ENCODE data around the gene STRA6.
"Not testable (repeated sequence)": the region's sequence is repeated elsewhere in the genome, so short reads cannot be mapped to it uniquely, and the experiment has no call there.

Gene STRA6

DNA sequence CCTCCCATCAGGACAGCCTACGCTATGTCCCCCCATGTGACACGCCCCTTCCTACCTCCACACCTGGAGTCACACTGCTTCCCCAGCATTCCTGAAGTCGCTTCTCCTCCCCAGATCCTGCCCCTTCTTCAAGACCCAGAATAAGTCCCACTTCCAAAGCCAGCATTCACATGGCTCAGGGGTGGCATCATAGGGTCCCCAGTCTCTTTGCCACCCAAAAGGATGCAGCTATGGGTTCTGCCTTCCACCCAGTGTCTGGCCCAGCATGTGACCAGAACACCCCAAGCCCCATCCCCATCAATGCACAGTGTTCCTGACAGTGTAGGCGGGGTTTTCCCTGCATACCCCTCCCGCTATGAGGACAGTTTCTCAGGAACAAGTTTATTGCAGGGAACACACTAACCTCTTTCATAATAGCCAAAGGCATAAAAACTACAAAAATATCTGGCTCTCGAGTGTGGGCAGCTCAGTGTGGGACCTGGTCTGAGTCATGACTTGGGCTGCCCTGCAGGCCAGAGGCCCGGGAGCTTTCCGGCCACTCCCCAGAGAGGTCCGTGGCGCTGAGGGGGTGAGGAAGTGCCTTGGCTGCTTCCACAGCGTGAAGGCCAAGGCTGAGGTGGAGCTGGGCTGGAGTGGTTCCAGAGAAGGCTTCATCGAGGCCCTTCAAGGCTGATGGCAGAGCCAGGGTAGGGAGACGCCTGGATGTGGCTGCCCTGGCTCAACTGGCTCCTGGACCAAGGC lies 23.3 kb downstream of the STRA6 start:
- no peak for DNase-seq

DNA sequence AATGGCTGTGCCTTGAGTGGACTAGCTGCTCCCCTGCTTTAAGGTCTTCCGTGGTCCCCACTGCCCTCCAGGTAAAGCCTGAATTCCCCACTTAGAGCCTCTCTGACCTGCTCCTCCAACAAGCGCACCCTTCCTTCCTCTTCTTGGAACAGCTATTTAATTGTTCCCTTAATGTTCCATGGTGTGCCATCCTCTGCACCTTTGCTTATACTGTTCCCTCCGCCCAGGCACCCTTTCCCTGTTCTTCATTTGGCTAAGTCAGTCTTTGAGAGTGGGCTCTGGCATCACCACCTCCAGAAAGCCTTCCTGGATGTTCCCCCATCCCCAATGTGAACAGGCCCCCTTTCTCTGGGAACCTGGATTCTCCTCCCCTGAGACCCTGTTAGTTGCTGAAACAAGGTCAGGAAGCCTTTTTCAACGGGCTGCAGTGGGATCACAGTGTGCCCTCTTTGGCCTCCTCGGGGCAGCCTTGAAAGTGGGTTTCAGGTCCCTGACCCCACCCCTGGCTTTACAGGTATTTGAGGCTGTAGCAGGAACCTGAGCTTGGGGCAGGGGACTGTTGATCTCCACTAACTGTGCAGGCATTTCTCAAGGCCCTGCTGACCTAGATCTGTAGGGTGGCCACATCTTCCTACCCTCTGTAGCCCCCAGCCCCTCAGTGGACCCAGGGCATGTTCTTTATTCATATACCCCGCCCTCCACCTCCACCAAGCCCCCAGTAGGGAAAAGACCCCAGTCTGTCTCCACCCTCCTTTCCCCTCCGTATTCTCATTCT lies 24.1 kb downstream of the STRA6 start:
- DNase-seq, result no peak

DNA sequence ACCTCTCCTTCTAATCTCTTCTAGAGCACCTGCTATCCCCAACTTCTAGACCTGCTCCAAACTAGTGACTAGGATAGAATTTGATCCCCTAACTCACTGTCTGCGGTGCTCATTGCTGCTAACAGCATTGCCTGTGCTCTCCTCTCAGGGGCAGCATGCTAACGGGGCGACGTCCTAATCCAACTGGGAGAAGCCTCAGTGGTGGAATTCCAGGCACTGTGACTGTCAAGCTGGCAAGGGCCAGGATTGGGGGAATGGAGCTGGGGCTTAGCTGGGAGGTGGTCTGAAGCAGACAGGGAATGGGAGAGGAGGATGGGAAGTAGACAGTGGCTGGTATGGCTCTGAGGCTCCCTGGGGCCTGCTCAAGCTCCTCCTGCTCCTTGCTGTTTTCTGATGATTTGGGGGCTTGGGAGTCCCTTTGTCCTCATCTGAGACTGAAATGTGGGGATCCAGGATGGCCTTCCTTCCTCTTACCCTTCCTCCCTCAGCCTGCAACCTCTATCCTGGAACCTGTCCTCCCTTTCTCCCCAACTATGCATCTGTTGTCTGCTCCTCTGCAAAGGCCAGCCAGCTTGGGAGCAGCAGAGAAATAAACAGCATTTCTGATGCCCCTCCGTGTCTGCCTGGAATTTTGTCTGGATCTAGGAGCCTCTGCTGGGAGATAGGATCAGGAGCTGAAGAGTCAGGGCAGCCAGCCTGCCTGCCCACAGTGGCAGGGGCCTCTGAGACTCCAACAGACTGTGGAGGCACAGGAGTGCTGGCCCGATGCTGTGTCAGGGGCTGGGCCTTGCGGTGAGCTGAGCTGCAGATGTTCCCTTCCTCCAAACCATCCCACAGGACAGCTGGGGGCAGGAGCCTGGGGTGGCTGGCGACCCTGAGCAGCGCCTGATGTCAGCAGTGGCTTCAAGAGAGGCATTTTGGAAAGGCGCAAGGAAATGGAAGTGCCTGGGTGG lies 26.0 kb downstream of the STRA6 start:
- DNase-seq, result no peak

DNA sequence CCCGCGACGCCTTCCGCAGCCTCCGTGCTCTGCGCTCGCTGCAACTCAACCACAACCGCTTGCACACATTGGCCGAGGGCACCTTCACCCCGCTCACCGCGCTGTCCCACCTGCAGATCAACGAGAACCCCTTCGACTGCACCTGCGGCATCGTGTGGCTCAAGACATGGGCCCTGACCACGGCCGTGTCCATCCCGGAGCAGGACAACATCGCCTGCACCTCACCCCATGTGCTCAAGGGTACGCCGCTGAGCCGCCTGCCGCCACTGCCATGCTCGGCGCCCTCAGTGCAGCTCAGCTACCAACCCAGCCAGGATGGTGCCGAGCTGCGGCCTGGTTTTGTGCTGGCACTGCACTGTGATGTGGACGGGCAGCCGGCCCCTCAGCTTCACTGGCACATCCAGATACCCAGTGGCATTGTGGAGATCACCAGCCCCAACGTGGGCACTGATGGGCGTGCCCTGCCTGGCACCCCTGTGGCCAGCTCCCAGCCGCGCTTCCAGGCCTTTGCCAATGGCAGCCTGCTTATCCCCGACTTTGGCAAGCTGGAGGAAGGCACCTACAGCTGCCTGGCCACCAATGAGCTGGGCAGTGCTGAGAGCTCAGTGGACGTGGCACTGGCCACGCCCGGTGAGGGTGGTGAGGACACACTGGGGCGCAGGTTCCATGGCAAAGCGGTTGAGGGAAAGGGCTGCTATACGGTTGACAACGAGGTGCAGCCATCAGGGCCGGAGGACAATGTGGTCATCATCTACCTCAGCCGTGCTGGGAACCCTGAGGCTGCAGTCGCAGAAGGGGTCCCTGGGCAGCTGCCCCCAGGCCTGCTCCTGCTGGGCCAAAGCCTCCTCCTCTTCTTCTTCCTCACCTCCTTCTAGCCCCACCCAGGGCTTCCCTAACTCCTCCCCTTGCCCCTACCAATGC lies 27.1 kb downstream of the STRA6 start:
- DNase-seq, result no peak

DNA sequence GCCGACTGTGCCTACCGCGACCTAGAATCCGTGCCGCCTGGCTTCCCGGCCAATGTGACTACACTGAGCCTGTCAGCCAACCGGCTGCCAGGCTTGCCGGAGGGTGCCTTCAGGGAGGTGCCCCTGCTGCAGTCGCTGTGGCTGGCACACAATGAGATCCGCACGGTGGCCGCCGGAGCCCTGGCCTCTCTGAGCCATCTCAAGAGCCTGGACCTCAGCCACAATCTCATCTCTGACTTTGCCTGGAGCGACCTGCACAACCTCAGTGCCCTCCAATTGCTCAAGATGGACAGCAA lies 27.7 kb downstream of the STRA6 start:
- DNase-seq, result no peak

DNA sequence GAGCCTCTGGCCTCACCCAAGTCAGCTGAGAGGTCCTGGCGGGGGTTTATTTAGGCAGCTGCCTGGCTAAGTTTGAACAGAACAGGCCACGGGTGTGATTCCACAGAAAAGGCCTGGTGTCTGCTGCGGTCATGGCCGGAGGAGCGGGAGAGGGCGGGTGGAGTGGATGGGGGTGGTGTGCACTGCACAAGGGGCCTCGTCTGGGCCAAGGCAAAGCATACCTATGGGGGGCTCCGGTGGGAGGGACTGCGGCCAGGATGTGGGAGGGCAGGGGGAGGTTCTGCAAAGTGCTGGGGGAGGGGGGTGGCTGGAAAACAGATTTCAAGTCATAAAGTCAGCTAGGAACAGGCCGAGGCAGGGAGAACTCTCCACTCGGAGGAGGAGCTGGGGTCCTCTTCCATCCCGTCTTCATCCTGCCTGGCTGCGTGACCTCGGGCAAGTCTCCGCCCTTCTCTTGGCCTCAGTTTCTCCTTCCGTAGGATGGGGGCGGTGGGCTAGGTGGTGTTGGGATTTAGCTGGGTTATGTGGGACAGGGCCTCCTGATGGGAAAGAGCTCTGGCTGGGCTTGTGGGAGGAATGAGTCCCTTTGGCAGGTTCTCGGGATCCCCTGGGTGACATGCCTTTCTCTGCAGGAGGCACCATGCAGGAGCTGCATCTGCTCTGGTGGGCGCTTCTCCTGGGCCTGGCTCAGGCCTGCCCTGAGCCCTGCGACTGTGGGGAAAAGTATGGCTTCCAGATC lies 28.2 kb downstream of the STRA6 start:
- no peak for DNase-seq

DNA sequence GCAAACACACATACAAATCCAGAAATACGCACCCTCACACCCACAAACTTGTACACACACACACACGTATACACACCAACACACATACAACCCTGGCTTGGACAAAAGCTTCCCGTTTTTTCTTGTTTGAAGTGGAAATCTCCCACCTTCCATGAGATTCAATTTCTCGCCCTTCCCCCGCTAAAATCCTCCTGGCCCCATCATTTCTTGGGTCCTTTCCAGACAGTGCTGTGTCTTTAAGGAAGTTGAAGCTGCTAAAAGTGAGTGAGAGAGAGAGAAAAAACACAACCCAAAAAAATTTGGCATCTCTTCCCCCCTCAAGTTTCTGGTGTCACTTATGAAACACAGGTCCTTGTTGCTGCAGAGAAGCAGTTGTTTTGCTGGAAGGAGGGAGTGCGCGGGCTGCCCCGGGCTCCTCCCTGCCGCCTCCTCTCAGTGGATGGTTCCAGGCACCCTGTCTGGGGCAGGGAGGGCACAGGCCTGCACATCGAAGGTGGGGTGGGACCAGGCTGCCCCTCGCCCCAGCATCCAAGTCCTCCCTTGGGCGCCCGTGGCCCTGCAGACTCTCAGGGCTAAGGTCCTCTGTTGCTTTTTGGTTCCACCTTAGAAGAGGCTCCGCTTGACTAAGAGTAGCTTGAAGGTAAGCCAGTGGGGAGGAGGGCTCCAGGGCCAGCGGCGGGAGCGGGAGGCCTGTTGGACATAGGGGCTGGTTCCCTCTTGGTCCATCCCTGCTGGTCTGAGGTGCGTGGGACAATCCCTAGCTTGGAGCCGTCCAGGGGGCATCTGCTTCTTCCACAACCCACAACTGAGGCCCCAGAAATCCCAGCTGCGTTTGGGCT lies 29.0 kb downstream of the STRA6 start, which contains the start of gene ISLR:
Gene ISLR, plus strand, starts transcription at position 331 of the 839 bp plus-strand sequence. CDS start 1,149 bp downstream, outside the sequence.
- no peak for DNase-seq

DNA sequence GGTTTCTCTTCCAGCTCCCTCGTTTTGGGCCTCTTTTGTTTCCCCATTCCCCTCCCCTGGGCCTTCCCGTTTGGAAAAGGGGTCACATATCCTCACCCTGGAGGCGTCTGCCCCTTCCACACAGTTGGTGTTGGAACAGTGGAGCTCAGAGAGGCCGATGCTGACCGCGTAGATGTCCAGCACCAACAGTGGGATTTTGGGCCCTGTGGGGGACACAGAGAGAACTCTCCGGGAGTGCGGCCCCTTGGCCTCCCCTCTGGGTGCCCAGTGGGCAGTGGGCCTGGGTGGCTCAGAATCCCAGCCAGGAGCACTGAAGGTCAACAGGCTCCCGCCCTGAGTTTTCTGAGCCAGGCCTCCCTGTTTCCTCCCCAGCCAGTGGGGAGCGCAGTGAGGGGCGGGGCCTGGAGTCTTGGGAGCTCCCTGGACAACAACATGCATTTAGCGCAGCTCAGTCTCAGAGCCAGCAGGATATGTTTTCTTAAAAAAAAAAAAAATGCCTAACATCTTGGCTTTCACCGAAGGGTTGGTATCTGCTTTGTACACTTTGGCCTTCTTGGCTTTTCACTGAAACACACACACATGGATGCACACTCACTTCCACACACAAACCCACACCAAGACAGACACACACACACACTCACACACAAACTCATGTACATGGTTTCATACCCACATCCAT lies 29.7 kb downstream of the STRA6 start:
- DNase-seq, result no peak

DNA sequence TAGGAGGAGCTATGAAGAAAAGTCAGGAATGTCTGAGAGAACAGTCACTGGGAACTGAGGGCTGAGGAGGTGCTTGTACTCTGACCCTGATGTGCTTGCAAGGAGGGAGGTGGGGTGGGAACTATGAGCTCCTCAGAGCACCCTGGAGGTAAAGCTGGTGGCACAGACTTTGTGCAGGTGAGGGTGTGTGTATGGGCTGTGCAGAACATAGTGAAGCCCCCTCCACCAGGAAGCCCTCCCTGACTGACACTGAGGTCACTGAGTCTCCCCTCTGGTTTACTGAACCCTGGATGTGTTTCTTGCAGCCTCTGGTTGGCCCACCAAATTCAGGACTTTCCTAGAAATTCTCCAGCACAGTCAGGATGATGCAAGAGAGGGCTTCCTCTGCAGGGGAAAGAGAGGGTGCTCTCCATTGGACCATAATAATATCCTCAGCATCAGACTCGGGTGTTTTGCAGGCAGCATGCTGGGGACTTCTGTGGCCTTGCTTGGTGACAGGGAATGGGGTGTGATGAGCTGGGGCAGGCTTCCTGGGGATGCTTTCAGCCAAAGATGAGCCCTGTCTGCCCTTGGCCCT lies 30.5 kb downstream of the STRA6 start:
- no peak for DNase-seq

DNA sequence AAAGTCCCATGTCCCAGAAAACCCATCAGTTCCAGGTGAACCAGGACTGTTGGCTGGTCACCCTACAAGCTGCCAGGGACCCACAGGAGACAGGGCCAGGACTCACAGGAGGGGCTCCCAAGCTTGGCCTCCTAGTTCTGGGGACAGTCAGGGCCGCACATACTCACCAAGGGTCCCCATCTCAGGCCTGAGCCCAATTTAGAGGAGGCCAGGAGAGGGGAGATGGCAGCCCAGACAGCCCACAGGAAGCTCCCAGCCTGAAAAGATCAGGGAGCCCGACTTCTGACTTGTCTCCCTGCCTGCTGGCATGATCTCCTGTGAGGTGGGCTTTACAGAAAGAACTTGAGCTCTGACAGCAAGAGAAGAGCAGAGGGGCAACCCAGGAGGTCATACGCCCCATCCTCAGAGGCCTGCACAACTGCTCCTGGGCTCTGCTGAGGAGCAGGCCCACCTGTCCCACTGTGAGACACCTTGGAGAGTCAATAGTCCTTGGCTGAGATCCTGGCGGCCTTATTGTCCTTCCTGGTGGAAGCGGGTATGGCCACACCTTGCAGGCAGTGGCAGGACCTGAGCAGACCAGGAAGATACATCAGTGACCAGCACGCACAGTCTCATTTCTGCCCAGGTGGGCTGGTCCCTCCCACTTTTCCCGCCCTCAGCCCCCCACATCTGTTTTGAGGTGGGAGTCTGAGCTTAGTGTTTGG lies 31.6 kb downstream of the STRA6 start:
- no peak for DNase-seq

DNA sequence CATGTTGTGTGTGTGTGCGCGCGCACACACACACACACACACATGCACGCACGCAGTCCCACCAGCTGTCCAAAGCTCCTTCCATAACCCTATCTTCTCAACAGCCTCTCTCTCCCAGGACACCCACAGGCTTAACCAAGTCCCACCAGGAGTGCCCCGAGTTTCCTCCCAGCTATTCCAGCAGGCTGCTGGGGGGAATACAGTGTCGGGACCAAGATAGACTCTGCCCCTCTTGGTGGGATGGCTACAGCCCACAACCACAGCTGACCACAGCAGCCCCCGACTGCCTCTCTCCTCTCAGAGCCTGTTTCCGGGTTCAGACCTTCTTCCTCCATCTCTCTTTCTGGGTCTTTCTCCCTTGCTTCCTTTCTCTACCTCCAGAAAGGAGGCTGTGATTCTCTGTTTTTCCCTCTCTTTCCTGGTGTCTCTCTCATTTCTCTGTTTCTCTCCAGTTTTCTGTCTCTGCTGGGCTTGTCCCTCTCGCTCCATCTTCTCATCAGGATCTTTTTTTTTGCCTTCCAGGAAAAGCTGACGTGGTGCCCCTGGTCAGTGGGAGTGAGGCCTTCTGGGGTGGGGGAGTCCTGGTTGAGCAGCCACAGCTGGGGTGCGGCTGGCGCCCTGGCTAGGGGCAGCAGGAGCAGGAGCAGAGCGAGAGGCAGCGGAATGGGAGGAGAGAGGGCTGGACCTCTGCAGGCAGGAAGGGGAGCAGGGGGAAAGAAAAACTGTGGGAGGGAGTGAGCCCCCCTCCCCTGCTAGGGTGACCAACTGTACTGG lies 32.3 kb downstream of the STRA6 start:
- no peak for DNase-seq

DNA sequence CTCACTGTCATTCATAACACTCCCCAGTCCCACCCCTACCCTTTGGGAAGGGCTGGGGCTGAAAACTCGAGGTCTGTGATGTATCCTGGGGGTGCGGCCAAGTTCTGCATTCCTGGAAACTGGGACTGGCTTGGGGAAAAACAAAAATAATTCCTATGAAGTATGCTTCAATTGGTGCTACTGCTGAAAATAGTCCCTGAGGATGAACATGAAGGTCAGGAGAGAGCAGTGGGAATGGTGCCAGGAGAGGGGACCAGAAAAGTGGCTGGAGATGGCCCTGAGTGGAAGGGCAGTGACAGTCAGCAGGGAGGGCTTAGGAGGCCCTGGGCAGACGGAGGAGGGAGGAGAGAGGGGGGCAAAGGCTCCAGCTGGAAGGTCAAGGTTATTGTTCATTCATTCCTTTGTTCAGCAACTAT lies 33.9 kb downstream of the STRA6 start:
- DNase-seq, result no peak

DNA sequence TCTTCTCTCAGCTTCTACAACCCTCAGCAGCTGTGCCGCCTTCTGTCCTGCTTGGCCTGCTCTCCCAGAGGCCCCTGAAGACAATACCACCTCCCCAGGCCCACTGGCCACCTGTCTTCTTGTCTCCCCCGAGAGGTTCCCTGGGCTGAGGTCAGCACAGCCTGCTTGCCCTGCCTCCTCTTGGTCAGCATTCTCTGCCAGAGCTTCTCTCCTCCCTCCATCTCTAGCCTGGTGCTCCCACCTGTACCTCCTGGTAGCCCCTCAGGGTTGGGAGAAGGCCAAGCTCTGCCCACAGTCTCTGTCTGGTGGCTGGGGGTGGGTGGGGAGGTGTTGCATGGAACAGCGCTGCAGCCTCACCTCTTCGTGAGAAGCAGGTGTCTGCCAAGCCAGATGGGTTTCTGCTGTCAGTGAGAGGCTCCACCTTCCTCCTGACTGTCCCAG lies 34.7 kb downstream of the STRA6 start:
- no peak for DNase-seq

DNA sequence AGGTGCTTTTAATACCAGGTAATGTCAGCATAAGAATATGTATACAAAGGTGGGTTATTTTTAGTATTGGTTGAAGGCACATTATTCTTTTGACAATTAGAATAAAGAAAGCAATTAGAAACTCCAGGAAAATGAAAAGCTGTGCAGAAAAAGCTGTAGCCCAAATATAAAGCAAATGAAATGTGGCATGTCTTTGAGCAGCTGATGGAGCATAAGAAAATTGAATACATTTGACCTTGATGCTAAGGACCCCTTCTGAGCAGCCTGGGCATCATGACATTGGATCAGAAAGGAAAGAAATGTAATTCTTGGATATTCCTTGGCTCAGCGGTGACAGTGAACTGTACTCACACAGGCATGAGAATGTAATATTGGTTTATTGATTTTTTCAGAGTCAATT lies 37.1 kb downstream of the STRA6 start:
- no peak for DNase-seq

DNA sequence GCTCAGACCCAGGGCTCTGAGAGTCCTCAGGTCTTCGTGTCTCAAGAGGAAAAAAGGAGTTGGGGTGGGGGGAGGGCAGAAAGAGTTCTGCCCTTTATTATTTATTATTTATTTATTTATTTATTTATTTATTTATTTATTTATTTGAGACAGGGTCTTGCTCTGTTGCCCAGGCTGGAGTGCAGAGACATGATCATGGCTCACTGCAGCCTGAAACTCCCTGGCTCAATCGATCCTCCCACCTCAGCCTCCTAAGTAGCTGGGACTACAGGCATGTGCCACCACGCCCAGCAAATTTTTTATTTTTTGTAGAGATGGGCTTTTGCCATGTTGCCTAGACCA lies 40.4 kb downstream of the STRA6 start:
- DNase-seq, result not testable (repeated sequence)

DNA sequence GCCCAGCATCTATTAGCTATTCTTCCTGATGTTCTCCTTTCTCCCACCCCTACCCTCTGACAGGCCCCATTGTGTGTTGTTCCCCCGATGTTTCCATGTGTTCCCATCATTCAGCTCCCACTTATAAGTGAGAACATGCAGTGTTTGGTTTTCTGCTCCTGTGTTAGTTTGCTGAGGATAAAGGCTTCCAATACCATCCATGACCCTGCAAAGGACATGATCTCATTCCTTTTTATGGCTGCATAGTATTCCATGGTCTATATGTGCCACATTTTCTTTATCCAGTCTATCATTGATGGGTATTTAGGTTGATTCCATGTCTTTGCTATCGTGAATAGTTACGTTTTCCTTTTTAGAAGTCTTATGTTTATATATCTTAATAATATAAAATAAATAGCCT lies 42.2 kb downstream of the STRA6 start:
- not testable (repeated sequence) for DNase-seq

DNA sequence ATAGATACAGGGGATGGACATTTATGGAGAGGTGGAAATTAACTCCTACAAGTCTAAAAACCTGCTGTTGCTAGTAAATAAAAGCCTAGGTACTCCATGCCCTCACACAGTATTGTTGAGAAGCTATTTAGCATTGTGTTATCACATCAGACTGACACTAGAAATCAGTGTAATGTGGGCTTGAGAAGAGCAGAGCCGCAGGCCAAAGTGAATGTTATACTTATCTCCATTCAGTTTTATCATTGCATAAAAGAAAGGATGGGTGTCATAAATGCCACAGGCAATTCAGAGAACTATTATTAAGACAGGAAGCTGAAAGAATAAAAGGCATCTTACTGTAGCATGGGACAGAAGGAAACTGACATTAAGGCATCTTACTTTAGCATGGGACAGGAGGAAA lies 42.8 kb downstream of the STRA6 start:
- DNase-seq, result no peak
